ENCODE measurements around the gene CFAP73.

The CFAP73 gene

DNA sequence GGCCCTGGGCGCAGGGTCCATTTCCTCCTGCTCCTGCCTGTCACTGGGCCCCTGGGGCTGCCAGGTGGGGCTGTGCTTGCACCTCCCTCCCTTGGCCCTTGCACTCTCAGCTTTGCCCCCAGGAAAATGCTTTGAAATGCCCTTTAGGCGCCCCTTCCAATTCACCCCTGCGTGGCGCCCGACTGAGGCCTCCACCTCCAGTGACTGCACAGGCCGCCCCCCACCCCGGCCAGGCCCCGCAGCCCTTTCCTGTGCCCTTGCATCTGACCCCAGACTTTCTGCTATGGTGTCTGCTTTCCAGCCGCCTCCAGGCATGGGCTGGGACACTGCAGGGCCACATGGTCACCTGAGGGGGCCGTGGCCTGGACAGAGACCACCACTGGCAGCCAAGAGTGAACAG lies 18.3 kb downstream of the CFAP73 start:
- DNase-seq = no peak

DNA sequence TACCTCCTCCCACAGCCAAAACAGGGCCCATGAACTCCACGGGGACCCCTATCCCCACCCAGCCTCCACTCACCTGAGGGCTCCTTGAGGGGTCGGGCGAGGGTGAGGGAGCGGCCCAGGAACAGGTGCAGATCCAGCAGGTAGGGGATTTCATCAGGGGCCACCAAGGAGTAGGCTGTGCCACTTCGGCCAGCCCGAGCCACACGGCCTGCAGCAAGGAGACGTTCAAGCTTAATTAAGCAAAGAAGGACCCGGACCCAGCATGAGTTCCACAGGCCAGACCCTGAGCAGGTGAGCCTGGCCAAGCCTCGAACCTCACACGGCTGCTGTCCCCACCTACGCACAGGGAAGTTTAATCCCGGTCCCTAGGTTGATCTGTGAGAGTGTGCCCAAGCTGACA lies 20.2 kb downstream of the CFAP73 start:
- no peak for DNase-seq

DNA sequence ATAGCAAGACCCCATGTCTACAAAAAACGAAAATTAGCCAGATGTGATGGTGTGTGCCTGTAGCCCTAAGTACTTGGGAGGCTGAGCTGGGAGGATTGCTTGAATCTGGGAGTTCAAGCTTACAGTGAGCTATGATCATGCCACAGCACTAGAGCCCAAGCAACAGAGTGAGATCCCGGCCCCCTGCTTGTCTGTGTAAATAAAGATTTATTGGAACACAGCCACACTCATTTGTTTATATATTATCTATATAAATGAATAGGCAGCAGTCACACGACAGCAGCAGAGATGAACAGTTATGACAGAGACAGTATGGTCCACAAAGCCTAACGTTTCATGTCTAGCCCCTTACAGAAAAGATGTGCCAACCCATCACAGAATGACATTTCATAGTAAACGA lies 20.9 kb downstream of the CFAP73 start:
- no peak for DNase-seq

DNA sequence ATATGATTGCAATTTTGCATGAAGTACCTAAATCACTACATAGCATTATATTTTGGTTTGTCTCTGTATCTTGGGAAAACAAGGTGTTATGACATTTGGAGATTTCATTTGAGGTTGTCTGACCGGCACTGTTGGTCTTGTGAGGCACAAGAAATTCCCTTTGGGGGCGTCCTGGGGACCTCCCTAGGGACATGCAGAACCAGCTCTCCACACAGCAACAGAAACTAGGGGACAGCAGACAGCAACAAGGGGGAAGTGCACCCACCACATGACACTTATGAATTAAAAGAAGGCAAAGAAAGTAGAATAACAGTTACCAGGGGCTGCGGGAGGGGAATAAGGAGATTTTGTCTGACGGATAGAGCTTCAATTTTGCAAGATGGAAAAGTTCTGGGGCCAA lies 21.4 kb downstream of the CFAP73 start:
- no peak for DNase-seq

DNA sequence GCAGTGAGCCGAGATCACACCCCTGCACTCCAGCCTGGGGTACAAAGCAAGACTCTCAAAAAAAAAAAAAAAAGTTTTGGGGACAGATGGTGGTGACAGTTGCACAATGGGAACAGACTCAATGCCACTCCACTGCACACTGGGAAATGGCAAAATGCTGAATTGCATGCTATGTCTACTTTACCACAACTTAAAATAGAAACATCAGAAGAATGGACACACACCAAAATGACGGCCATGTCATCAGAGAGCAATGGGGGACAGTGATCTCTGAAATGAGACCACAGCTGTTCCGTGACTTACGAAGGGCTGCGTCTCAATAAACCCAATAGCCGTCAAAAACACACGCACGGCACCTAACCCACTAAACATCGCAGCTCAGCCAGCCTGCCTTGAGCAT lies 22.0 kb downstream of the CFAP73 start:
- DNase-seq = no peak

DNA sequence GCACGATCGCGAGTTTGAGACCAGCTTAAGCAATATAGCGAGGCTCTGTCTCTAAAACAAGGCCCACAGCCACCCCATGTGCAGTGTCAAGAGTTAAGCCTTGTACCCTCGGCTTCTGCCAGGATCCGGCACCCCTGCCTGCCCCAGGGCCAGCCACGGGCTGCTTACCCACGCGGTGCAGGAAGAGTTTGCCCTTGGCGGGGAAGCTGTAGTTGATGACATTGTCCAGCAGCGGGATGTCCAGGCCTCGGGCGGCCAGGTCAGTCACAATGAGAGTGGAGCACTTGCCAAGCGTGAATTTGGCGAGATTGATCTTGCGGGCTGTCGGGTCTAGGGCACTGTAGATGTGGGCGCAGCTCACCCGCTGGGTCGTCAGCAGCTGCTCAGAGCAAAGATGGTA lies 22.7 kb downstream of the CFAP73 start:
- DNase-seq = no peak

DNA sequence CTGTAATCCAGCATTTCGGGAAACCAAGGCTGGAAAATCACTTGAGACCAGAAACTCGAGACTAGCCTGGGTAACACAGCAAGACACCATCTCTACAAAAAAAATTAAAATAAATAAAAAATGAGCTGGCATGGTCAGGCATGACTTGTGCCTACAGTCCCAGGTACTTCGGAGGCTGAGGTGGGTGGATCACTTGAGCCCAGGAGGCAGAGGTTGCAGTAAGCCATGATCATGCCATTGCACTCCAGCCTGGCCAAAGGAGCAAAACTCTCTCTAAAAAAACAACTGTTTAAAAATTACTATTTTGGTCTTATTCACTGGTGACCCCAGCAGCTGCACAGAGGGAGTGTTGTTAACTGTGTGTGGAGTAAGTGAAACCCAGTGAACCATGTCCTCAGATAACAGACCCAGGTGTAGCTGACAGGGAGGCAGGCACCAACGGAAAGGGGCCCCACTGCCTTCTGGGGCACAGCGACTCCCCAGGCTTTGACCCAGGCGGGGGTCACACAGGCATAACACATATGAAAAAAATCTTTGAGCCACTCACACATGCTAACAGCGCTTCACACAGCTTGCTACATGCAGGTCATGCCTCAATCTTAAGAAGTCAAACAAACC lies 23.7 kb downstream of the CFAP73 start:
- no peak for DNase-seq

DNA sequence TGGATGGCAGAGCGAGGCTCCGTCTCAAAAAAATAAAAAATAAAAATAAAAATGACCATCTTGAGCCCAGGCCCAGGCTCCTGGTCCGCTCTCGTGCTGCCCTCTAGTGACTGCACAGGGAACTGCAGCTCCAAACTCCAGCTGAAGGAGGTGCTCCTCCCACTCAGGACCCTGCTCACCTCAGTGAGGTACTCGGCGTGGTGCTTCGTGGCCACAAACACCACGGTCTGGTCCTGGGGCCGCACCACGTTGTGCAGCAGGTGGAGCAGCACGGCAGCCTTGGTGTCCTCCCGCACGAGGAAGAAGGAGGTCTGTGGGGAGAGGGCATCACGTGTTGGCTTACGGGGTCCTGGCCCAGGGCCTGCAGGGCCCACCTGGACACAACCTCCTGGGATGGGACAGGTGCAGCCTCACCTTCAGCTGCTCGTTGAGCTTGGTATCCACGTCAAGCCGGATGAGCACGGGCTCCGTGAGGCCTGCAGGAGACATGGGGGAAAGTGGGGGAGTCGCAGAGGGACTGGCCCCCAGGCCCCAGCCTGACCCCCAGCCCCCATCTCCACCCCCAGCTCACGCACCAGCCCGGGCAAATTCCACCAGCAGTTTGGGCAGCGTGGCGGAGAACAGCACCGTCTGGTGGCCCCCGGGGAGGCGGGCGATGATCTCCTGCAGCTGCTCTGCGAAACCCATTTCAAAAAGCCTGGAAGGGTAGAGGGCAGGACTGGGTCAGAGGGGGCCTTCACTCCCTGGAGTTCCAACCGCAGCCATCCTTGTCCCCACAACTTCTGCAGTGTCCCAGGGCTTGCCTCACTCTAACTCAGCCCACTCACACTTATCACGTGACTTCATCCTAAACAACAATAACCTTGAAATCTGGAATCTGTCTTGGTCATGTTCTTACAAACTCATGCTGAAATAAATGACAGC lies 25.2 kb downstream of the CFAP73 start:
- peak; percentile 64 for DNase-seq

DNA sequence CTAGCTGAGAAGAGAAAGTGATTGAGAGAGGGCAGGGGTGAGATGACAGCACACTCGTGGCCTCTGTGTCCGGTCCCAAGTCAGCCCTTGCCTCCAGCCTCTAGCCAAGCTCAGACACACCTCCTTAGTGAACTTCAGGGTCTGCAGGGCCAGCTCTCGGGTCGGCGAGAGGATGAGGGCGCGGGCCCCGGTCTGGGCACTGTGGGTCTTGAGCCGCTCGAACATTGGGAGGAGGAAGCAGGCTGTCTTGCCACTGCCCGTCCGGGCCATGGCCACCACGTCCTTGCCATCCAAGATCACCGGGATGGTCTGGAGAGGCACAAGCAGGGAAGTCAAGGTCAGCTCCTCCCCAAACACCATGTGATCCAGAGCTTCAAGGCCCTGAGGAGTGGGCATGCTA lies 29.5 kb downstream of the CFAP73 start:
- no peak for DNase-seq

DNA sequence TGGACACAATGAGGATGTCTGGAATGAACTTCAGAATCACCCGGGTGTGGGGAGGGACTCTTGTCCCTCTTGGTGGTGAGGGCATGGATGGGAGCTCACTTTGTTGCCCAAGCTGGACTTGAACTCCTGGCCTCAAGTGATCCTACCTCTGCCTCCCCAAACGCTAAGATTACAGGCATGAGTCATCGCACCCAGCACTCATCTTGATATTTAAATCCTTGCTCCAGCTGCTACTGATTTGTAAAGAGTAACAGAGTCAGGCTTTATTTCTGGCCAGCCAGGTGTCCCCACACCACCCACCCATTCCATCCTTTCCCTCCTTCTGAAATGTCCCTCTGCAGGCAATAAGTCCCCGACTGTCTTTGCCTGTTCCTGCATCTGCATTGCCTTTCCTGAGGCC lies 30.8 kb downstream of the CFAP73 start:
- DNase-seq = no peak

DNA sequence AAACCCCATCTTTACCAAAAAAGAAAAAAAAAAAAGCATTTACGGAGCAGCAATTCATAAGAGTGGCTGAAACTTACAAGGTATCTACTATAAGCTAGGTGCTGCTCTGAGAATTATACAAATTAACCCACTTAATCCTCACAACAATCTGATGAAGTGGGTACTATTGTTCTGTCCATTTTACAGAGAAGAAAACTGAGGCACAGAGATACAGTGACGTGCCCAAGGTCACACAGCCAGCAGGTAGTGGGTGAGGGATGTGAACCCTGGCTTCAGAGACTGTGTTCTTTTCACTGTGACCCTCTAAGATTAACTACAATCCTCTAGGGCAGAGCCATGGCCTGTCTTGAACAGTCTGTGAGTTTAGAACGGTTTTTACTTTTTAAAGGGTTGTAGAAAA lies 32.5 kb downstream of the CFAP73 start:
- no peak for DNase-seq

DNA sequence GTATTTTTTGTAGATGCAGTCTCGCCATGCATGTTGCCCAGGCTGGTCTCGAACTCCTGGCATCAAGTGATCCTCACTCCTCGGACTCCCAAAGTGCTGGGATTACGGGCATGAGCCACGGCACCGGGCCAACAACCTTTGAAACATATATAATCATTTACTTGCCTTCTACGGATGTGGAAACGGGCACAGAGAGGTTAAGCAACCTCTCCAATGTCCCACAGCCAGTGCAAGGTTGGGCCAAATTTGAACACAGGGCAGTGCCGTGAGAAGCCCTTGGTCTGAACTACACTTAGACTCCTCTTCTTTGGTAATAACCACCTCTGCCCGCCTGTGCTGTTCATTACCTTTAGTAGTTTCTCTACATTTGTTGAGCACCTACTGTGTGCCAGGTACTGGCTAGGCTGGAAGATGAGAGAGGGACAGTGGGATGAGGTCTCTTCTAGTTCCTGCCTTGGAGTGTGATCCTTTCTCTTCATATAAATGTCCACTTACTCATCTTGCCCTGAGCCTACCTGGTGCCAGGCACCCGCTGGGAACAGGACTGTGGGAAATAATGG lies 33.6 kb downstream of the CFAP73 start:
- DNase-seq = no peak

DNA sequence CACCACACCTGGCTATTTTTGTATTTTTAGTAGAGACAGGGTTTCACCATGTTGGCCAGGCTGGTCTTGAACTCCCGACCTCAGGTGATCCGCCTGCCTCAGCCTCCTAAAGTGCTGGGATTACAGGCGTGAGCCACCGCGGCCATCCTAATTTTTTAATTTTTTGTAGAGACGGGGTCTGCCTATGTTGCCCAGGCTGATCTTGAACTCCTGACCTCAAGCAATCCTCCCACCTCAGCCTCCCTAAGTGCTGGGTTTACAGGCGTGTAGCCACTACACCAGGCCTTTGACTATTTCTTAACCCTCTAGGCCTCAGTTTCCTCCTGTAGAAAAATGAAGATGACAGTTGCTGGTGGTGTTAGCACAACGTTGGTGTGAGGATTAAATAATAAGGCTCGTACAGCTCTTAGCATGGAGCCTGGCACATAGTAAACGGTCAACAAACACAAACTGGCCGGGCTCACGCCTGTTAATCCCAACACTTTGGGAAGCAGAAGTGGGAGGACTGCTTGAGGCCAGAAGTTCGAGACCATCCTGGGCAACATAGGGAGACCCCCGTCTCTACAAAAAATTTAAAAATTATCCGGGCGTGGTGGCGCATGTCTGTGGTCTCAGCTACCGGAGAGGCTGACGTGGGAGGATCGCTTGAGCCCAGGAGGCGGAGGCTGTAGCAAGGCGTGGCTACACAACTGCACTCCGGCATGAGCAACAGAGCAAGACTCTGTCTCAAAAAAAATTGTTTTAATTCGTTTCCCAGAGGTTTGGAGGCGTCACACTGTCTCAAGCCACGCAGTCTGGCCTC lies 34.8 kb downstream of the CFAP73 start:
- DNase-seq = no peak

DNA sequence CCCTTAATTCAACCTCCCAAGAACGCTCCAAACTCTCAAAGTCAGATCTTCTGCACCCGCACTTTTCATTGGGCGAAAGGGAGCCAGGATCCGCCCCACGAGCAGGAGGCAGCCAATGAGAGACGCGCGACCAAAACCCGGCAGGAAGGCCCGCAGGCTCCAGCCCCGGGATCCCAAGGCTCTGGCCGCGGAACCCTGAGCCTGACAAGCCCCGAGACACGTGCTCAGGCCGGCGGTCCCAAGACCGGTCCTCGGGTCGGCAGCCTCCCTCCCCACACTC lies 35.3 kb downstream of the CFAP73 start:
- peak; percentile 74 for DNase-seq

DNA sequence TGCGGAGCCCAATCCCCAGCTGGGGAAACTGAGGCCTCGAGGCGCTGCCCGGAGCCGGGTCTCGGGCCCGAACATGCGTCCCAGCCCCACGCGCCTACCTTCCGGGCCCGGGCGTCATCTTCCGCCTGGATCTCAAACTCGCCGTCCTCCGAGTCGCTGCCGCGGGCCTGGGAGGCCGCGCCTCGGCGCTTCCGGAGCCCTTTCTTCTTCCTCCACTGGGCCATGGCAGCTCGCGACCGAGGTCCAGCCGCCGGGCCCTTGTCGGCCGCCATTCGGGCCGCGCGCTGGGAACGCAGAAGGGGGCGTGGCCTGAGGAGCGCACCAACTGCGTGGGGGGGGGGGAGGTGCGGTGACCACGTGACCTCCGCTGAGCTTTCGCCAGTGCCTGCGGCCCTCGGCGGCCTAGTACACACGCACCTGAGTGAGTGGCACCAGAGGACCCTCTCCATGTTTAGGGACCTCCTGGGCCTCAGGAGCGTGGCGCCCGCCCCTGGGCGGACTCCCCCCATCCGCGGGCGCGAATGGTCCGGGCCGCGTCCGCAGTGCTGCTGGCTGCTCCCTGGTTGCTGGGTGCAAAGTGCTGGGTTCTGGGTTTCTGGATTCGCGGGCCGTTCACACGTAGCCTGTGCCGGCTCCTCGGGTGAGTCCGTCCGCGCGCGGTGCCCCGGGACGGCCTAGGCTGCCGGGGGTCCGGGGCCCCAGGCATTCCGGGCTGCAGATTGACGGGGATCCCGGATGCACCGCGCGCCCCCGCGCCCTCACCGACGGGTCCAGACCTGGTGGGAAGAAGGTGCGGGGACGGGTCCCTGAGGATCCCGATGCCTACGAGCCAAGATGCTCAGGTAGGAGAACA lies 35.9 kb downstream of the CFAP73 start, which contains the start of the genes DDX54 and RITA1:
Gene DDX54 (minus strand): TSS at position 299 of the 853 bp plus-strand sequence. CDS start 27 bp downstream, at position 272.
Gene RITA1 (plus strand): TSS at position 542 of the 853 bp plus-strand sequence. CDS start 1,026 bp downstream, outside the sequence.
- peak; percentile 73 for DNase-seq

DNA sequence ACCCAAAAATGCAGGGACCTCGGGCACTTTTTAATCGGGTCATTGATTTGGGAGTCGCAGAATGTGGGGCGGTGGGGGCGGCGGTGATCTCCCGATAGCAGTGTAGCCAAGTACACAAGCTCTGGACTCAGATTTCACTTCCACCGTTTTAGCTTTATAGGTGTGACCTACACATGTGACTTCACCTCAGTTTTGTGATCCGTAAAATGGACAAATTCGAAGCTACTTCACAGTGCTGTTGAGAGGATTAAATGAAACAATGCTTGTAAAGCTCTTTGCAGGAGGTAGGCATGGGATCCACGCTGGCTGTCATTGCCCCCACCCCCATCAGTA lies 36.5 kb downstream of the CFAP73 start:
- no peak for DNase-seq

DNA sequence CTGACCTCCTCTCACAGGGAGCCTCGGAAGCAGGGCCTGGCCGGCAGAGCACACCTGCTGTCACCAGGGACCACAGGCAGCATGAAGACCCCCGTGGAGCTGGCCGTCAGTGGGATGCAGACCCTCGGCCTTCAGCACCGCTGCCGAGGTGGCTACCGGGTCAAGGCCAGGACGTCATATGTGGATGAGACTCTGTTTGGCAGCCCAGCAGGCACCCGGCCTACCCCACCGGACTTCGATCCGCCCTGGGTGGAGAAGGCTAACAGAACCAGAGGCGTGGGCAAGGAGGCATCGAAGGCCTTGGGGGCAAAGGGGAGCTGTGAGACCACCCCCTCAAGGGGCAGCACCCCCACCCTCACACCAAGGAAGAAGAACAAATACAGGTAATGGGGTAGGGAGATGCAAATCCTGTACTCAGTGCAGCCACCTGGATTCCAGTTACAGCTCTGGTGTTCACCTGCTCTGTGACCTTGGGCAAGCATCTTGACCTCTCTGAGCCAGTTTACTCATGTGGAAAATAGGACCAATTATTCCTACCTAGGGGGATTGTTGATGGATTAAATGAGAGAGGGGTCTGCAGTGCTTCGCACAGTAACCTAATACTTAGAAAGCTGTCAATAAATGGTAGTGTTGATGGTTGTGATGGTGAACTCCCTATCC lies 37.3 kb downstream of the CFAP73 start:
- DNase-seq = no peak

DNA sequence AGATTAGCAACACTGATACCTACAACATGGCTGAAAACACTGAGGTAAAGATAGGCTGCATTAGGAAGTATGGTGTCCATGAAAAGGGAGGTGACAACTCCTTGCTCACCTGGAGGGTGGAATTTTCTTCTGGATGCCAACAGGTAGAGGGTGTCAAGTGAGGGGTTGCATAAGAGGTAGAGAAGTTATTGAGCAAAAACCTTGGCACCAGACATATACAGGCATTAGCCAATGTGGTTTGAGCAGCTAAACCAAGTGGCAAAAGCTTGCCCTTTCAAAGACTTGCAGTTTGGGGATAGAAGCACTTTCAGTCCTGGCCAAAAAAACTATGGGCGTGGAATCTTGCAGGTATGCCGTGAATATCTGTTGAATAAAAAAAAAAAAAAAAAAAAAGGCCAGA lies 39.8 kb downstream of the CFAP73 start:
- no peak for DNase-seq

DNA sequence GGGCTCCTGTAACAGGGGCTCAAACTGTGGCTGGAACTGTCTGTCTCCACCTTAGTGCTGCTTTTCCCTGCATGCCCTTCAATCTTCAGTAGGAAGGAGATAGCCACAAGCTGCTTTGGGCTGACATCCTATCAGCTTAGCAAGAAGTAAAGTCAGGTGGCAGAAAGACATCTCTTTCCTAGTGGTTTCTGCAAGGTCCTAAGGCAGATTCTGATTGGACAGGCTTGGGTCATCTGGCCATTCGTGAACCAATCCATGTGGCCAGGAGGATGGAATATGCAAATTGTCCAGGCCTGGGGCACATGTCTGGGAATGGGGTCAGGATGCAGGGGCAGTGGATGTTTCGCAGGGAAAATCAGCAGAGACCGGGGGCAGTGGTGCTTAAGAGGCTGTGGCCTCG lies 41.2 kb downstream of the CFAP73 start:
- no peak for DNase-seq

DNA sequence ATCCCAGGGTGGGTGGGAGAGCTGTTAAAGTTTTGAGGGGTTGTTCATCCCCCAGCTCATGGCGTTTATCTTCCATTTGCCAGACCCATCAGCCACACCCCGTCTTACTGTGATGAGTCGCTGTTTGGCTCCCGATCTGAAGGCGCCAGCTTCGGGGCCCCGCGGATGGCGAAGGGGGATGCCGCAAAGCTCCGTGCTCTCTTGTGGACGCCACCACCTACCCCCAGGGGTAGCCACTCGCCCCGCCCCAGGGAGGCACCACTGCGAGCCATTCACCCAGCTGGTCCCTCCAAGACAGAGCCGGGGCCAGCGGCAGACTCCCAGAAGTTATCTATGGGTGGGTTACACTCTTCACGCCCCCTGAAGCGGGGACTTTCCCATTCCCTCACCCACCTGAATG lies 41.7 kb downstream of the CFAP73 start:
- DNase-seq = no peak

DNA sequence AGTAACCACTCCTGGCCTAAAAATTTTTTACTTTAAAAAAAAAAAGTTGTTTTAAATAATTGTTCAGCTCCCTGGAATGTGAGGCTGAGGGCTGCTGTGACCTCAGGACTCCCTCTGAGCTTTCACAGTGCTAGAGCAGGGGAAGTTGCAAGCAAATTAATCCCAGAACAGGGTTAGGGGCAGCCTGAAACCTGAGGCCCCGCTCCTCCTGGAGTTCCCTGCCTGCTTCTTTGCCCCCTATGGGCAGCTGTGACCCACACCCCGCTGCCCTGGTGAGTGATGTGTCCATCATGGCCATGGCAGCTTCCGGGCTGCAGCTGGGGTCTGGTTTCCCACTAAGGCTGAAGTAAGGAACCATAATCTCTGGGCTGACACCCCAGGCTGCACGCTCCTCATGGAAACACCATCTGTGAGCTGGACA lies 45.5 kb downstream of the CFAP73 start:
- DNase-seq = no peak

DNA sequence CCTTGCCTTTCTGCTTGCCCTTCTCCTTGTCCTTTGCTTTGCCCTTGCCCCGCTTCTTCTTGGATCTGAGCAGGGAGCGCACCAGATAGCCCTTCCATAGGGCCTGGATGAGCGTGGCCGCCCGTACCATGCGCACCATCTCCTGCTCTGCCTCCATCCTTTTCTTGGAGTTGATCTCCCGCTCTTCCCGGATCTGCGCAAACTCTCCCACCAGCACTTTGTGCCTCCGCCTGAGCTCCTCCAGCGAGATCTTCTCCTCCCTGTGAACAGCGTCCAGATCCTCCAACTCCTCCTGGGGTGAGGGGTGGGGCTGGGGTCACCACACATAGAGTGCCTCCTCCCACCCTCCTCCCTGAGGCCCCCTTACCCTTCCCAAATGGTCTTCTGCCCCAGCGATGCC lies 46.1 kb downstream of the CFAP73 start:
- no peak for DNase-seq

Data from effector CD8-positive, alpha-beta T cell (primary cell).